ENCODE measurements around the gene GPRIN3. TPM values are rescaled to one million over a fixed set of nuclear protein-coding genes. Genes with fewer than 3 reads are reported as not detected.
"Not testable (repeated sequence)": the region's sequence is repeated elsewhere in the genome, so short reads cannot be mapped to it uniquely, and the experiment has no call there.

GPRIN3 gene
- total RNA-seq, 1 donor from 2014 or later: 31.2 TPM

DNA sequence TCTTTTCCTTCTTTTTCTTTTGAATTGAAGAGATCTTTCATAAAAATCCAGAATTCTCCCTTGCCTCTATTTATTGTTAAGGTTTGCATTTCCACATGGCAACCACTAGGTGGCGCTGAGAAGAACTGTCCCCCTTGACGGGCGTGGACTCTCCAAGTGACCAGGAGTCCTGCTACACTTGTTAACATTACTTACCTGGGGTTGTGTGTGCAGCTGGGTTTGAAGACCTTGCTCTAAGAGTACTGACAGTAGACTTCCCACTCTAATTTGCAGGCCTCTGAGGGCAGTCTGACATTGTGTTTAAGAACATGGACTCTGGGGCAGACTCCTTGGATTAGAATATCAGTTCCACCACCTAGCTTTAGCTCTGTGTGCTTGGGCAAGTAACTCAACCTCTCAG is 52.8 kb downstream of the GPRIN3 start:
- DNase-seq: no peak

DNA sequence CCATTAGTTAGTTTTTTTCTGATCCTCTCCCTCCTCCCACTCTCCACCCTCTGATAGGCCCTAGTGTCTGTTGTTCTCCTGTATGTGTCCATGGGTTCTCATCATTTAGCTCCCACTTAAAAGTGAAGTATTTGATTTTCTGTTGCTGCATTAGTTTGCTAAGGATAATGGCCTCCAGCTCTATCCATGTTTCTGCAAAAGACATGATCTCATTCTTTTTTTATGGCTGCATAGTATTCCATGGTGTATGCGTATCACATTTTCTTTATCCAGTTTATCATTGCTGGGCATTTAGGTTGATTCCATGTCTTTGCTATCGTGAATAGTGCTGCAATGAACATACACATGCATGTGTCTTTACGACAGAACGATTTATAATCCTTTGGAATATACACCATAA is 53.3 kb downstream of the GPRIN3 start:
- DNase-seq: not testable (repeated sequence)

DNA sequence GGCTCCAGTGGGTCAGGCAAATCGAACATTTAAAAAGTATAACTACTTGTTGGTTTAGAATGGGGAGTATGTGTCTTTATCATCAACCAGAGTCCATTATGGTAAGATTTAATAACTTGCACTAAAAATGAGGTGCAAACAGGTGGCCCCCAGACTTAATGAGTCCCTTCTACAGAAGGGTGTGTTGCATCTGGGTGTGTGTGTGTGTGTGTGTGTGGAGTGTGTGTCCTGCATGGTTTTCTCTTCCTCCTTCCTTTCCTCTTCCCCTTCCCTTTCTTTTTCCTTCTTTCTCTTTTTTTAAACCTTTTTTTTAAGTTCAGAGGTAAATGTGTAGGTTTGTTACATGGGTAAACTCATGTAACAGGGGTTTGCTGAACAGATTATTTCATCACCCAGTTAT is 53.7 kb downstream of the GPRIN3 start:
- no peak for DNase-seq

GRCh38 chr4:89253311-89253710 is 54.3 kb downstream of the GPRIN3 start:
- no peak for DNase-seq

DNA sequence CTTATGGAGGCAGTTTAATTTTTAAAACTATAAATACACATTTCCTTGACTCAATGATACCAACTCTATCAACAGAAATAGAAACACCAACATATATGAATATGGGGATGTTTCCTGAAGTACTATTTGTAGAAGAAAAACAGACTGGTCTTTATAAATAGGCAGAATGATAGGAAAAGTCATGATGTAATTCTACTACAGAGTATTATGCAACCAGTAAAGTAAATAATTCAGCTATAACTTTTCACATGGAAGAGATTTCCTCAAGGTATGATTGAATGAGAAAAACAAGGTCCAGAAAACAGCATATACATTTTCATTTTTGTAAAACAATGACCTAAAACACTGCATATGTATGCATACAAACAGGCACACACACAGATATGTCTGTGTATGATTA is 56.2 kb downstream of the GPRIN3 start:
- no peak for DNase-seq

DNA sequence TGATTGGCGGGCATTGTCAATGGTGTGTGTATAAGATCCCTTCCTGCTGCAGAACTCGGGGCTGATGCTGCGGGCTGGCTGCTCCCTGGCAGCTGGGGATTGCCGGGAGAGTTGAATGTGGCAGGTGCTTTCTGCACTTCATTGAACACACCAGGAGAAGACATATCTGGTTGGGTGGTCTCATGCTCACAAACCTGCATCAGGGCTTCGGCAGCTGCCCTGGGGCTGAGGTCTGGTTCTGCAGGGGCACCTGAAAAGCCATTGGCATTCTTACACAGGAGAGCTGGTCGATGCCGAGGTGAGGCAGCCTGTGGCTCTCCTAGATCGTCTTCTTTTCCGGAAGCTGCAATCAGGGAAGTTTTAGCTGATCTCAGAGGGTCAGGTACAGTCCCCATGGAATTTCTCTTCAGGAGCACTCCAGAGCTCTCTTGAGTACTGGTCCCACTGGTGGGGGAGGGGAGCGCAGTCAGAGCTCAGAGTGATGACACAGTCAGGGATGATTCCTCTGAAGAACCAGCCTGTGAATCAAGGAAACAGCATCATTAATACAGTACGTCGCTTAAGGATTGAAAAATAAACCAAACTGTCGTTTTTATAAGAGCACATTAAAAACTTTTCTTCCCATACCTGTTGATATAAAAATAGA is 57.8 kb downstream of the GPRIN3 start:
- no peak for DNase-seq

GRCh38 chr4:89249313-89249712 is 58.3 kb downstream of the GPRIN3 start:
- no peak for DNase-seq

DNA sequence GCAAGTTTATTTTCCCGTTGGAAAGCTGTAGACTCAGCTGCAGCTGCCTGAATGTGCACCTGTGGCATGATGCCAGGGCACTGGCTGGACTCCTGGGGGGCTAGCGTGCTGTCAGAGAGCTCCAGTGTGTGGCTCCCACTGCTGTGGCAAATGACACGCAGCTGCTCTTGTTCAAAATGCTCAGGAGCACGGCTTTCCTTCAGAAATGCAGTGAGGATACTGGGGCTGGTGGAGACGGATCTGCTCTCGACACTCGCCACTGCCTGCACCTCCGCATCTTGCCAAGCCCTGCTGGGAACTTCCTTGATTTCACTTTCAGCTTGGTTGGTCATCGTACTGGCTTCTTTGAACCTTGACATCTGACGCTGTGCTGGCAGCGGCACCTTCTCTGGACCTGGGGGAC is 58.7 kb downstream of the GPRIN3 start:
- no peak for DNase-seq

DNA sequence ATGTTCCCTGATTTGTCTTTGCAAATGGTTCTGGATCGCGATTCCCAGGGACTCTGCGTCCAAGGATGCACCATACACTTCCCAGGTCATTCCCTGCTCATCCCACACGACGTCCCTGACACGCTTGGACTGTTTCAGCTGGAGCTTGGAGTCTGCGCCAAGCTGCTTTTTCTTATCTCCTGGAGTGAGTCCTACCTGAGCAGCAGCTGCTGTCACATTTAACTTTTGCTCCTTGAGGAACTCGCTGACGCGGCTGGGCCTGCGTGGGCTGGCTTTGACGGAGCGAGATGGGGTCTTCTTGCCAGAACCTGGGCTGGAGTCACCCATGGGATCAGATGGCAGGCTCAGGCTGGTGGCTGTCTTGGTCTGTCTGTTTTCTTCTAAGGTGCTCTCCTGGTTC is 59.6 kb downstream of the GPRIN3 start:
- DNase-seq: no peak

DNA sequence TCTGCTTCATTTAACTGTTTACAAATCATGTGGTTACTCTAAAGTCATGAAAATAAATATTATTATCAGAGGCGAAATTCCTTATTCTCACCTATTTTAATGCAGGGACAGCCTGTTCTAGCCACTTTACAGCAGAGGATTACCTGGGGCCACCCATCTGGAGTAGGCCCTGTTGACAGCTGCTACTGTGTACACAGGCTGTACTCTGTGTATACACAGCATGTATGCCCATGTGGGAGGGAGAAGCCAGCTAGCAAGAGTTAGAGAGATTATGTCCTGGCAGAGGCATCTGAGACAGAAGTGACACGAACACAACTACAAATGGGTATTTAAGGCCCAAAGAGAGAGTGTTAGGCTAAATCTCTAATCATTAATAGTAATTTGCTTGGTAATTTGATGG is 62.1 kb downstream of the GPRIN3 start:
- no peak for DNase-seq

DNA sequence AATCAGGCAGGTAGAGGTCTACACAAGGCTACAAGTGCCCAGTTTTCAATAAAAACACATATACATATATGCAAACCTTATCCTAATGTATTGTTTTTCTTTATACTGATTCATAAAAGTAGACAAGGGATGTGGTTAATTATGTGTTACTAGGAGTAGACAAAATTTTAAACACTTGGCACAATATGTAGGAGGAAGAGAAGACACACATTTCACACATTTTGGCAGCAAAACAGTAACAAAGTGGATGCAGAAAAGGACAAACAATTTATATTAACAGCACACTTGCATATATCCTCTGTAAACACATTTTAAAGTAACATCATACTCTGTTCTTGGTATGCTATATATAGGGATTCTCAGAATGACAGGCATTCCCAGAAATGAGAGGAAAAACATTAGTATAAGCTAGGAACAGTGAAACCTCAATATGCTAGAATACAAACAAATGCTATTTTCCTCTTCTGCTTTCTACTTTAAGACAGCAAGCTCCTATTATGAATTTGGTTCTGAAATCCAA is 63.8 kb downstream of the GPRIN3 start:
- DNase-seq: no peak

DNA sequence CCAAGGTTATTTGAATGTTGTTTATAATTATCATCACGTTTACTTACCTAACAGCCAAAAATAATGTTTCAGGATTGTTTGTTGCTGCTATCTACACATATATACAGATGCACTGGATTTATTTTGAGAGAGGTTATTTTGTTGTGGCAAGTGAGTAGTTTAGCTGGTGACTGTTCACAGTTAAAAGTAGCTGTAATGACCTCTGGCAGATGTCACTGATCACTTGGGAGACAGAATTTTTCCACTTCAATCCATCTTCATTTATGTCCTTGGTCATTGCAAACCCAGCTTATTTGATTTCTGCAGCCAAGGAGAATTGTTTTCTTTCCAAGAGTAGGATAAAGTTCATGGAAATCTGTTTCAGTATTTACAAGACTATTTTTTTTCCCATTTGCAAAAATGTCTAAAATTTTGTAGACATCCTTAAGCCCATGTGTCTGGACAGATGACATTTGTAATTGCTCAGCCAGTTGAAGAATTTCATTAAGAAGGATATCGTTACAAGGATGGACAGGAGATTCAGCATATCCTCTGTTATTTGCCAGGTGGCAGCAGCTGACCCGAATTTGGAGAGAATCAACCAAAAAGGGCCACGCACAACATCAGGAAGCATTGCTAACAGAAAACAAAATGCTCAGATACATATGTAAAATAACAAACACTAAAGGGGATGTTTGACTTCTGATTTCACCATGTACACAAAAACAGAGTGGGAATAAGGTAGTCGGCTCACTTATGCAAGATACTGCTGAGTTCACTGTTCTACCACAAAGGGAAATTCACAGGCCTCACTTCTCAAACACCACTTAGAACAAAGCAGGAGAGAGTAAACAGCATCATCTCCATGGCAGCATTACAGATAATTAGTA is 64.5 kb downstream of the GPRIN3 start:
- no peak for DNase-seq

DNA sequence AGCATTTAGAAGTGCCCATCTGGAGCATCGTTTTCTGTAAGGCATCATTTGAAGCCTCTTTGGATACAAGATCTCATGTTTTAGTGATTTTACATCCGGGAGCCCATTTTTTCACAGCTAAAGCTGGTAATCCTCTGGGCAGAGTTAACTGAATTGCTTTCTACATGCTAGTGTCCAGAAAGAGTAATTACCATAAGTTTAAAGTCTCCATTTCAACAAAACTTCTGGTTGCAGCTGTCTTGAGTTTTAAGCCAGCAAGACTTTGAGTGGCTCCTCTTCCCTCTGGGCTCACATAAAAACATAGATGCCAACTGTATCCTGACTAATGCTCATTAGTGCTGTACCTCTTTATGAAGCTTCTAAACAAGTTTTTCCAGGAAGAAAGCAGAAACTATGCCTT is 65.4 kb downstream of the GPRIN3 start:
- no peak for DNase-seq

DNA sequence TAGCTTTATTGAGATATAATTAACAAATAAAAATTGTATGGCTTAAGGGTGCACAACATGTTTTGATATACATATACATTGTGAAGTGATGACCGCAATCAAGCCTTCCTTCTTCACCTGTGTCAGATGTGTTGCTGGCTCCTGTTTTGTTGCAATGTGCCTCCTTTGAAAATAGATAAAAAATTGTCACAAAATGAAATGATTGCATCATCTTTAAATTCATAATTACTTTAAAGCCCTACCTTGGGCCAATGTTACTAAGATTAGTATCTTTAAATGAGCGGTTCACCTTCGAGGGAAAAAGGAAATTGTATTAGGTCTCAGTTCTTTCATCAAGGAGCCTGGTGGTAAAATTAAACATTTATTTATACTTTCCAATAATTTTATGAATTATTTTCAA is 77.3 kb downstream of the GPRIN3 start:
- no peak for DNase-seq

DNA sequence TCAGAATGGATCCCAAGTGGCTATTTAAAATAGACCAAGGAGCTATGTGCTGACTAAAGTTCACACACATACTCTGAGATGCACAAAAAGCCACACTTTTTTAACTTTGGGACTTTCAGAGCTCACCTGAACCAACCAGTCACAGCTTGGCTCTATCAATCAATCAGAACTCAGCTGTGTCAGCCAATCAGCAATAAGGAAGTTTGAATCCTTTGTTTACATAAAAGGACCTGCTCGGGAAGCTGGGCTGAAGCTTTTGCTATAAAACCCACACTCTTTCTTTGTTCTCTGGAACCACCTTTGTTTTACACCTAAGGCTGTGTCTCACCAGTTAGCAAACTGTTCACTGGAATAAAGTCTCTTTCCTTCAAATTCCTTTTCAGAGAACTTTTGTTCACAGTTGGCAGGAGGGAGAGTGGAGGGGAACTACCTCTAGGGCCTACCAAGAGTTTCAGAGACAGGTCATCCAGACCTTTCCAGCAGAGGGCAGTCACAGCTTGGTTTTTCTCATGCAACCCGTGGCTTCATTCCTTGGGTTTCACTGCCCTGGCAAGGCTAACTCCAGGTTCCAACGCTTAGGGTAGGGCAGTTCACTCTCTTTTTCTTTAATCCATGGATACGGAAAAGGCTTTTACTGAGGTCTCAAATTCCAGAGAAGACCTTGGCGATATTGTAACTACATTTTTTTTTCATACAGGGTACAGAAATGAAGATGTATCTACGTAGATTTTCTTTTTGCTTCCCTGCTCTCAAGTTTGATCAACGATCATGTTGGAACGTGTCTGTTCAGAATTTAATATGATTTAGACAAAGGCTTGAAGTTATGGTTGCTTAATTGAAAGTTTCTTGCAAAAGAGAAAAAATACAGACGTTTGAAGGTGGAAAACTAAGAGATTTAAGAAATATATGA is 80.7 kb downstream of the GPRIN3 start:
- peak; percentile 31 for DNase-seq

DNA sequence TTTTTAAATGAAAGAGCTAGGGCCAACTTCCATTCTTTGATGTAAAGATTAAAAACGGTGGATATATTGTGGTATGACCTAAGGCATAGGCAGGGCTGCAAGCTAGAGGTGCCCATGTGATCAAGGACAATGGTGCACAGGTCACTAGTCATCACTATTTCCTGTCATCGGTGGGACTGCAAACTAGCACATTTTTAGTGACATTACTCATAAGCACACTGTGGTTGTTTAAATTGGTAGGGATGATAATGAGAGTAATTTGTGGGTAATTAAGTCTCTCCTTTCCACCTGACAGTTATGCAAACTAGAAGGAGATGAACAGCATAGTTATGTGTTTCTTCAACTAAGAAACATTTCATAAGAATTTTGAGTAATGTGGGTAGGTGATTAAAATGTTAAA is 85.4 kb downstream of the GPRIN3 start:
- DNase-seq: no peak

DNA sequence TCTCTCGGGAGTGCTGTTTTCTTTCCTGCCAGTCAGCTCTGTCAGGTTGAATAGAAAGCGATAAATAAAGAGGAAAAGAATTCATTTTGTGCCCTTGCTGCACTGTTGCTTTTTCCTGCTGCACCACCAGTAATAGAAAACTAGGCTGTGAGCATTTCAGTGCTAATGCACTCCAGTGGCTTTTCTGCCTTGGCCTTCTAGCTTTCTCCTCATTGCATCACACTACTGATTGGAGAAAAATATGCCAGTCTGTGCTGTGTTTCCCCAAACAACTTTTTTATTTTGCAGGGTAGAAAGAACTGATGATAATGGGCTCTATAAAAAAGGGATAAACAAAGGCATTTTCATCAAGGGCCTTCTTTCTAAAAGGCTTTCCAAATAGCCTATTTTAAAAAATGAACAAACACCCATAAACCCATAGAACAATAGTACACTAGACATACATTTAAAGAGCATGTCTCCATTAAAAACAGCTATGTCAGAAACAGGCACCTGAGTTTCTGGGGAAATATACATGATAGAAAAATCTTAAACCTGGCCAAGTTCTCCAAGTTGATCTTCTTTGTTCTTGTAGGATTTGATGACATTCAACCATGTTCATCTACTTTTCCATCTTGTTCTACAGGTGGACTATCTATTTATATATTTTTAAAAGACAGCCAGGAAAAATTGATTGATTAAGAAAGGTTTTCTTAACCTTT is 86.3 kb downstream of the GPRIN3 start:
- DNase-seq: no peak

GRCh38 chr4:89218587-89218986 is 89.0 kb downstream of the GPRIN3 start:
- no peak for DNase-seq

- DNase-seq: no peak
These were observed 90.0 kb downstream of the GPRIN3 start for GRCh38 chr4:89217604-89218003.

GRCh38 chr4:89216866-89217265 is 90.7 kb downstream of the GPRIN3 start:
- no peak for DNase-seq

GRCh38 chr4:89216422-89216821 is 91.2 kb downstream of the GPRIN3 start:
- DNase-seq: no peak

DNA sequence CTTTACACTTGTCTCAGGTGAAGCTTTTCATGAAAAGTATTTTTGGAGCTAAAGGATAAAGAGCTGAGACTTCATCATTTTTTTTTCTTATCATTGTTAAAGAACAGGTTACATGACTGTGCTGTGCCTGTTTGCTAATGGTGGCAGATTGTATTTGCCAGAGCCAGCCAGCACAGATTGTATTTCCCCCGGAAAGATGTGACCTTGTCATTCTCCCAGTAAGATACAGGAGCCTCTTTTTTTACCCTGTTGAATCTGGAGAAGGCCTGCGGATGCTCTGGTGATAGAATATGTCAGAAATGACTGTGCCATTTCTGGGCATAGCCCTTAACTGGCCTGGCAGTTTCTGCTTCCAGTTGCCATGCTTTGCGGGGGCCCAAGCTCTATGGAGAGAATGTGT is 91.9 kb downstream of the GPRIN3 start:
- DNase-seq: no peak

All from occipital lobe (tissue), 2 donors.